Activated naive CD8-positive, alpha-beta T cell treated with anti-CD3 and anti-CD28 coated beads for 36 hours (primary cell): Measurements from ENCODE around the gene GNAT3. TPM values are rescaled to one million over a fixed set of nuclear protein-coding genes. Genes with fewer than 3 reads are reported as not detected.

Source experiments
- DNase-seq: peaks from one replicate; pipeline ENCODE4 v3.0.0; 2021
- H3K27ac Mint-ChIP-seq: one replicate; pipeline ENCODE4 v1.8.0; 2022; ENCODE audit warnings: mild to moderate bottlenecking, moderate library complexity, mixed read lengths
- H3K27me3 Mint-ChIP-seq: one replicate; pipeline ENCODE4 v1.8.0; 2022; ENCODE audit warnings: mild to moderate bottlenecking, mixed read lengths
- H3K36me3 Mint-ChIP-seq: one replicate; pipeline ENCODE4 v1.8.0; 2021; ENCODE audit warnings: mild to moderate bottlenecking, mixed read lengths
- H3K4me1 Mint-ChIP-seq: one replicate; pipeline ENCODE4 v1.8.0; 2021; ENCODE audit warnings: mixed read lengths
- H3K4me3 Mint-ChIP-seq: one replicate; pipeline ENCODE4 v1.8.0; 2022; ENCODE audit warnings: mild to moderate bottlenecking, moderate library complexity, mixed read lengths
- H3K9me3 Mint-ChIP-seq: one replicate; pipeline ENCODE4 v1.8.0; 2022; ENCODE audit warnings: mixed read lengths
- total RNA-seq, 2 experiments: library from RNA; stranded (reverse); gene quantifications; one replicate each; pipeline ENCODE4 v1.2.3, GENCODE V29; 2021

GNAT3 gene
- not detected for total RNA-seq

GRCh38 chr7:80511964-80512363 lies at the start of gene GNAT3:
GNAT3 (minus strand) TSS chr7:80512064; CDS start chr7:80511926, 138 bp downstream.
- Mint-ChIP-seq H3K27me3 (peaks cover 5% of the 10 kb centered on the region), H3K4me3 (no peak within 1 kb of the TSS), H3K4me1 (no peaks in the 10 kb centered on the region), H3K9me3 (no peaks in the 10 kb centered on the region), H3K36me3 (no peaks in the 10 kb centered on the region), H3K27ac (no peak within 1 kb of the TSS)
- DNase-seq: no peak

- no peaks in the 10 kb centered on the region for H3K4me1 Mint-ChIP-seq
- no peaks in the 10 kb centered on the region for H3K27me3 Mint-ChIP-seq
- H3K36me3 Mint-ChIP-seq: no peaks in the 10 kb centered on the region
- H3K9me3 Mint-ChIP-seq: peaks cover 26% of the 10 kb centered on the region
- H3K27ac Mint-ChIP-seq: no peak overlapping the region
- no peak overlapping the region for H3K4me3 Mint-ChIP-seq
- DNase-seq: no peak
Observed at GRCh38 chr7:80558116-80558515, 46.3 kb upstream of the GNAT3 start.

DNA sequence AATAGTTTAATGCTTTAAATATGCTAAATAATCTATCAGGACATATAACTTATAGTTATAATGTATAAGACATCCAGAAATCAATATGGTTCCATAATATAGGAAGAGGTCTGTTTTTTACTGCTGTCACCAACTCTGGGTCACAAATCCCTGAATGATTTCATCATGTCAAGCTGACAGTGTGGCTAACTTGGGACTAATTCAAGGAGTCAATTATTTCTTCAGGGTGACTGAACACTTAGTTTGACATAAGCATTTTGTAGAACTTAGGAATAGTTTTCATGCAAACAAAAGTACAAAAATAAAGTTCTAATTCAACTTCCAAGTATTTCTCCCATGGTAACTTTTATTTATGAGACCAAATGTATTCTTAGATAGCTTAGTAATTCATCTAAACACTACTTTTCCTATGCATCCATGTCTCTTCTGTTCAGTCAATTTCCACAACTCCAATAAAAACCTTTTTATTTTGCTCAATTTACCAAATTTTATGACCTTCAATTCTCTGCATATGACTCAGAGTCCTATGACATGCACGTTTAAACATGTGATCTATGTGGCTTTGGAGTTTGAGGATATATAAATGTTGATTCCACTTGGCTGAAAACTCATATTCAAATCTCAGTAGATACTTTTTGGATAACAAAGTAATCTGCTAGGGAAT lies 40.3 kb upstream of the GNAT3 start:
- H3K27me3 Mint-ChIP-seq: no peaks in the 10 kb centered on the region
- no peak for DNase-seq
- no peaks in the 10 kb centered on the region for H3K4me1 Mint-ChIP-seq
- peaks cover 1% of the 10 kb centered on the region for H3K9me3 Mint-ChIP-seq
- no peak overlapping the region for H3K4me3 Mint-ChIP-seq
- H3K36me3 Mint-ChIP-seq: no peaks in the 10 kb centered on the region
- H3K27ac Mint-ChIP-seq: no peak overlapping the region

GRCh38 chr7:80550005-80550404 lies 38.1 kb upstream of the GNAT3 start:
- no peak overlapping the region for H3K4me3 Mint-ChIP-seq
- no peak overlapping the region for H3K27ac Mint-ChIP-seq
- DNase-seq: no peak
- H3K9me3 Mint-ChIP-seq: peaks cover 1% of the 10 kb centered on the region
- no peaks in the 10 kb centered on the region for H3K4me1 Mint-ChIP-seq
- no peaks in the 10 kb centered on the region for H3K36me3 Mint-ChIP-seq
- no peaks in the 10 kb centered on the region for H3K27me3 Mint-ChIP-seq

- DNase-seq: no peak
- Mint-ChIP-seq H3K4me3 (no peak overlapping the region), H3K27me3 (no peaks in the 10 kb centered on the region), H3K27ac (no peak overlapping the region), H3K36me3 (no peaks in the 10 kb centered on the region), H3K4me1 (no peaks in the 10 kb centered on the region), H3K9me3 (peaks cover 1% of the 10 kb centered on the region)
Observed at GRCh38 chr7:80548840-80549530, 37.1 kb upstream of the GNAT3 start.

DNA sequence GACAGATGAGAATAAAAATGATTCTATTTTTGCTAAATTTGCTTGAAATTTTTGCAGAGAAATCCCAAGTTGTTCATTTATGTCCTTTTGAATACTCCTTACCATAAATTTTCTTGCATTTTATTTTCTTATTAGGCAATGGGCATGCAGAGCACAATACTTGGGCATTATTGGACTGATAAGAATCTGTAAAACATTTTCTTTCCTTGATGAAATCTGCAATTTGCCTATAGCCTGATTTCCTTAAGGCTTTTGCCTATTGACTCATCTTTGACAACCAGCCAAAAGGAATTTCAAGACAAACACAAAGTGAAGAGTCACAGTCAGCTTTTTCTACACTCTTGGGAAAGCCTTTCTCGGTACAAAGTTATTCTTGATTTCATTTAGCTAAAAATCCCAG lies 30.5 kb upstream of the GNAT3 start:
- Mint-ChIP-seq H3K4me1 (no peaks in the 10 kb centered on the region), H3K9me3 (no peaks in the 10 kb centered on the region), H3K36me3 (no peaks in the 10 kb centered on the region), H3K27ac (no peak overlapping the region), H3K27me3 (no peaks in the 10 kb centered on the region), H3K4me3 (no peak overlapping the region)
- DNase-seq: no peak

GRCh38 chr7:80540836-80541235 lies 29.0 kb upstream of the GNAT3 start:
- H3K27ac Mint-ChIP-seq: no peak overlapping the region
- no peaks in the 10 kb centered on the region for H3K36me3 Mint-ChIP-seq
- no peaks in the 10 kb centered on the region for H3K9me3 Mint-ChIP-seq
- H3K4me1 Mint-ChIP-seq: no peaks in the 10 kb centered on the region
- no peak for DNase-seq
- no peak overlapping the region for H3K4me3 Mint-ChIP-seq
- no peaks in the 10 kb centered on the region for H3K27me3 Mint-ChIP-seq

GRCh38 chr7:80537091-80537490 lies 25.2 kb upstream of the GNAT3 start:
- no peak overlapping the region for H3K4me3 Mint-ChIP-seq
- H3K27ac Mint-ChIP-seq: no peak overlapping the region

GRCh38 chr7:80536426-80536825 lies 24.6 kb upstream of the GNAT3 start:
- H3K4me1 Mint-ChIP-seq: no peaks in the 10 kb centered on the region
- H3K4me3 Mint-ChIP-seq: no peak overlapping the region
- H3K36me3 Mint-ChIP-seq: no peaks in the 10 kb centered on the region
- no peak for DNase-seq
- H3K27me3 Mint-ChIP-seq: no peaks in the 10 kb centered on the region
- H3K9me3 Mint-ChIP-seq: no peaks in the 10 kb centered on the region
- H3K27ac Mint-ChIP-seq: no peak overlapping the region

More at GRCh38 chr7:80537091-80537490, 25.2 kb upstream of the GNAT3 start:
- Mint-ChIP-seq H3K4me1 (no peaks in the 10 kb centered on the region), H3K27me3 (no peaks in the 10 kb centered on the region), H3K9me3 (no peaks in the 10 kb centered on the region), H3K36me3 (no peaks in the 10 kb centered on the region)
- DNase-seq: no peak

DNA sequence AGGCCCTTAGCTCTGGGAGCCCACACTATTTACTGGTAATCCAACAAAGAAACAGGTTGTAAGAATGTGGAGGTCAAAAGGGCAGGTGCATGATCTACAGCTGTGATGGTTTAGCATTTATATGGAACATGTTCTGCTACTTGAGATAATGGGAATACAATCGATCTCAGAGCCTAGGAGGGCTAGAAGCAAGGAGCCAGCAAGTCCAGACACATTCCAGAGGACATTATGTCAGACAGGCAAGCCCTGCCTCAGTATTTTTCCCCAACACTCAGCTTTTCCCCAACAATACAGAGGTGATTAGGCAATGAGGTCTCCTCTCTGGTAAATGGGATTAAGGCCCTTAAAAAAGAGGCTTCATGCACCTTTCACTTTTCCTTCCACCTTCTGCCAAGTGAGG lies 21.4 kb upstream of the GNAT3 start:
- Mint-ChIP-seq H3K27me3 (no peaks in the 10 kb centered on the region), H3K4me1 (no peaks in the 10 kb centered on the region), H3K4me3 (no peak overlapping the region), H3K27ac (no peak overlapping the region), H3K9me3 (no peaks in the 10 kb centered on the region), H3K36me3 (no peaks in the 10 kb centered on the region)
- DNase-seq: no peak

DNA sequence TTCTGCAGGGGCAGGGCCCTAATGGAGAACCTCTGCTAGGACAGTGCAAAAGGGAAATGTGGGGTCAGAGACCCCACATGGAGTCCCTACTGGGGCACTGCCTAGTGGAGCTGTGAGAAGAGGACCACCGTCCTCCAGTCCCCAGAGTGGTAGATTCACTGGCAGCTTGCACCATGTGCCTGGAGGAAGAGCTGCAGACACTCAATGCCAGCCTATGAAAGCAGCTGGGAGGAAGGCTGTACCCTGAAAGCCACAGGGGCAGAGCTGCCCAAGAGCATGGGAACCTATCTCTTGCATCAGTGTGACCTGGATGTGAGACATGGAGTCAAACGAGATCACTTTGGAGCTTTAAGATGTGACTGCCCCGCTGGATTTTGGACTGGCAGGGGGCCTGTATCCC lies 20.3 kb upstream of the GNAT3 start:
- Mint-ChIP-seq H3K9me3 (no peaks in the 10 kb centered on the region), H3K4me3 (no peak overlapping the region), H3K27ac (no peak overlapping the region), H3K4me1 (no peaks in the 10 kb centered on the region), H3K27me3 (no peaks in the 10 kb centered on the region), H3K36me3 (no peaks in the 10 kb centered on the region)
- DNase-seq: no peak

DNA sequence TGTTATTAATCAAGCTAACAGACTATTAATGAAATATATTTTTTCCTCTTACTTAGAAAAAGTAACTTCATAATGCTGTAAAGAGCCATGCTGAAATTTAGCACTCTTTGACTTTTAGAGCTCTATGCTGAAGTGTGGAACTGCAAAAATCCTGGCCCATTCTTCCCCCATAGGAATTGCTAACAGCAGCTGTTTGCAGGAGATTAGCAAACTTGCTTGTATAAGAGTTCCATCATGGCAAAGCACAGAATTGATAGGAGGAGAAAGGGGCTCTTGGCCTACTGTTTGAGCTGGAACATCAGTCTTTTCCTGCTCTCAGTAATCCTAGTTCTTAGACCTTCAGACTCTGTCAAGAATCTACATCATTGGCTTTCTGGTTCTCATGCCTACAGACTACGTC lies 18.3 kb upstream of the GNAT3 start:
- no peaks in the 10 kb centered on the region for H3K27me3 Mint-ChIP-seq
- no peaks in the 10 kb centered on the region for H3K36me3 Mint-ChIP-seq
- H3K27ac Mint-ChIP-seq: no peak overlapping the region
- H3K4me3 Mint-ChIP-seq: no peak overlapping the region
- no peaks in the 10 kb centered on the region for H3K9me3 Mint-ChIP-seq
- DNase-seq: no peak
- H3K4me1 Mint-ChIP-seq: no peaks in the 10 kb centered on the region

GRCh38 chr7:80529362-80529761 lies 17.5 kb upstream of the GNAT3 start:
- Mint-ChIP-seq H3K9me3 (no peaks in the 10 kb centered on the region), H3K4me1 (no peaks in the 10 kb centered on the region), H3K27me3 (no peaks in the 10 kb centered on the region), H3K36me3 (no peaks in the 10 kb centered on the region), H3K4me3 (no peak overlapping the region), H3K27ac (no peak overlapping the region)
- no peak for DNase-seq

DNA sequence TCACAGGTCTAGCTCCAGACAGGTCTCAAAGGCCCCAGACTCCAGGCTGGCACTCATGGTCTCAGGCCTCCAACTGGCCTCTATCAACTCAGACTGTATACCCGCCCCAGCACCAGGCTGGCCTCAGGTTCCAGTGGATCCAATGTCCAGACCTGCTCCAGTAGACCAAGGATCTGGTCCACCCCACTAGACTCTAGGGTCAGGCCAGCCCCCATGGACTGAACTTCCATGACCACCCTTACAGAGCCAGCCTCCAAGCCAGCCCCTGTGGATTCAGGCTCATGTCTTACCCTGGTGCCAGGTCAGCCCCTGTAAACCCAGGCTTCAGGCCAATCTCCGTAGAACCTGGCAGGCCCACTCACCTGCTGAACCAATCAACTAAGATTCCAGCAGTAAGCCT lies 16.8 kb upstream of the GNAT3 start:
- no peaks in the 10 kb centered on the region for H3K4me1 Mint-ChIP-seq
- no peak for DNase-seq
- no peak overlapping the region for H3K27ac Mint-ChIP-seq
- H3K9me3 Mint-ChIP-seq: no peaks in the 10 kb centered on the region
- H3K27me3 Mint-ChIP-seq: no peaks in the 10 kb centered on the region
- H3K4me3 Mint-ChIP-seq: no peak overlapping the region
- no peaks in the 10 kb centered on the region for H3K36me3 Mint-ChIP-seq

DNA sequence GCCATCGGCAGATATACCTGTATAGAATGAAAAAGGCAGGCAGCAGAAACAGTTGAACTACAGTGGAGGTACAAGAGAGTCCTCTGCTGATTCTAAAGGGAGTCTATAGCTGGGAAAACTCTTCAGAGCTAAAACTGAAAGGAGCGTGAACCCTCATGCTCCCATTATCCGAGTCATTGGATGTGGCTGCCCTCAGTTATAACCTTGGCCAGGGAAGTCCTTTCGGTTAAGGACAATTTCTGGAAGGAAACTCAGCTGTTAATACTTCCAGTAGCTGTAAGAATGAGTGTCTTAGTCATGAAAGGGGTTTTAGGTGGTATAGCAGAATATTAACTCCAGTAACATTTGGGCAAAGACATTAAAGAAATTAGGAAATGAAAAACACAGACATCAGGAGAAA lies 14.6 kb upstream of the GNAT3 start:
- Mint-ChIP-seq H3K27ac (no peak overlapping the region), H3K4me1 (no peaks in the 10 kb centered on the region), H3K4me3 (no peak overlapping the region), H3K36me3 (no peaks in the 10 kb centered on the region), H3K27me3 (no peaks in the 10 kb centered on the region), H3K9me3 (no peaks in the 10 kb centered on the region)
- DNase-seq: no peak

- Mint-ChIP-seq H3K36me3 (no peaks in the 10 kb centered on the region), H3K4me3 (no peak overlapping the region), H3K9me3 (no peaks in the 10 kb centered on the region), H3K4me1 (no peaks in the 10 kb centered on the region), H3K27me3 (no peaks in the 10 kb centered on the region), H3K27ac (no peak overlapping the region)
- no peak for DNase-seq
Observed at GRCh38 chr7:80524693-80525092, 12.8 kb upstream of the GNAT3 start.
